Endometrial microvascular endothelial cells (primary cell): Measurements from ENCODE around the gene LRRC4. TPM values are rescaled to one million over a fixed set of nuclear protein-coding genes. Genes with fewer than 3 reads are reported as not detected.

Source experiments
- in situ Hi-C: cut with HindIII; loops from 2 replicates; pipeline ENCODE4 v1.10.0; 2017; ENCODE audit warnings: low sequenced_read_pairs, low pct_unique_long_range_greater_than_20kb; ENCODE audit errors: inconsistent ontology term
- total RNA-seq: library from RNA; depleted of rRNA; stranded (reverse); fragments of >200 nt; gene quantifications from one replicate; pipeline ENCODE4 v1.2.3, GENCODE V29; 2015; ENCODE audit errors: inconsistent ontology term

LRRC4 gene
- total RNA-seq, 1 donor from 2014 or later: 0.19 TPM

DNA sequence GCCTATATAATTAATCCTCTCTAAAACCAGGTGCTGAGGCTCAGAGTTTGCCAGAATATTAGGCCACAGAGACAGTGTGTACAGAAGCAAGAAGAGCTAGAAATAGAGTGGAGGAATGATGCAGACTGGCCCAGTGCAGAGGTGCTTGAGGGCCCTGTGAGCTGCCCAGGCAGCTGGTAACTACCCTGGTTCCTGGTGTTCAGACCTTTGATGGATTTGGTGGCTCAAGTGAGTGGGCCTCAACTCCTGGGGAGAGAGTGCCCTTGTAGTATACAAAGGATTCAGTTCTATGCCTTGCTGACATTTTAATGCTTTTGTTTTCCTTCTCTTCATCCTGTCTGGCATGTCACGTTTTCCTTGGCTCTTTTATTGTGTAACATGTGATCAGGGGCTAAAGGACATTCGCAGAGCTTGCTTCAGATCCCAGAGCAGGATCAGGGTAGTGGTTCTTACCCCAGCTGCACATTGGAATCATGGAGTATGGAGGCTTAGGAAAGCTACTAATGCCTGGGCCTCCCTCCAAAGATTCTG lies 20.0 kb downstream of the LRRC4 start:
- in situ Hi-C loops: no loop called here

DNA sequence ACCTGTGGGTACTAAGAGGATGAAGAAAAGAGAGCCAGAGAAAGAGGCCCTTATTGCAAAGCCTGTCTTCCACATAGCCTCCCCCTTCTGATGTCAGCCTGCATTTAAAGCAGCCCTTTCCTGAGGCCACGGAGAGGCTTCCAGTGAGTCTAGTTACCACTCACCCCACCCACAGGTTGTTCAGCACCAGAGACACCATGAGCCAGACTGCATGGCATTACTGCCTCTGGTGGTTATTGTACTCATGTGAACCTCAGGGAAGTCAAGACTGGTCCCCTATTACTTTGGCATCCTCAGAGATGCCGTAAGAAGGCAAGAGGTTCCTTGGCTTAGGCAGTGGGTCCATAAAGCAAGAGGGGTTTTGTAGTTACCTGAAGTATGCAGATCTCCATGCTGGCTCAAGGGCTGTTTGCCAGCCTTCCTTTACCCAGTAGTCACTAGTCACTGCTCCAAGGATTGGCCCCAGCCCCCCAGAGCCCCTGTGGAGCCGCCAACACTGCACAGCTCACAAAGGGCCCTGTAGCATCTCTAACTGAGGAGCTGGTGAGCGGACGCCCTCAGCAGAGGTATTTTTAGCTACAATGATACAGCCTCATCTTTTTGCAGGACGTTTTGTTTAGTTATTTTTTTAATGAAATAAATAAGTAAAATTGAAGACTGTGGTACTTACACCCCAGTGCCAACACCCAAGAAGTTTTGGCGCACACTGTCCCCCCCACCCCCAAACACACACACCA lies 20.7 kb downstream of the LRRC4 start:
- in situ Hi-C loops: no loop called here

GRCh38 chr7:128008744-128009143 lies 22.5 kb downstream of the LRRC4 start:
- in situ Hi-C loops: no loop called here

- in situ Hi-C loops: no loop called here
Observed at GRCh38 chr7:128008141-128008540, 23.1 kb downstream of the LRRC4 start.

DNA sequence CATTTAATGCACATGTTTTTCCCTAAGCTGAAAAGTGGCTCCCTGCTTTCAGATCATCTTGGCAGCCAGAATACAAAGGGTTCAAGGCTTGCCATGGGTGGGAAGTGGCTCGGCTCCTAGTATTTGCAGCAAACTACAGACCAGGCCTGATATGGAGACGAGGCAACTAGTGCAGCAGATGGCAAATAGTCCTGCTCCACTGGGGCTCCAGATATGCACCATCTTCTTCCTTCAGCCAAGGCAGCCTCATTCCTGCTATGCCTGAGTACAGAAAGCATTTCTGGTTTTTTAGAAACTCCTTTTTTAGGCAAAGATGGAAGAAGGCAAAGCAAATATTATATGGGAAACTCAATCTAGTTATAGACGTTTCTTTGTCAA lies 23.9 kb downstream of the LRRC4 start:
- in situ Hi-C loops: no loop called here

DNA sequence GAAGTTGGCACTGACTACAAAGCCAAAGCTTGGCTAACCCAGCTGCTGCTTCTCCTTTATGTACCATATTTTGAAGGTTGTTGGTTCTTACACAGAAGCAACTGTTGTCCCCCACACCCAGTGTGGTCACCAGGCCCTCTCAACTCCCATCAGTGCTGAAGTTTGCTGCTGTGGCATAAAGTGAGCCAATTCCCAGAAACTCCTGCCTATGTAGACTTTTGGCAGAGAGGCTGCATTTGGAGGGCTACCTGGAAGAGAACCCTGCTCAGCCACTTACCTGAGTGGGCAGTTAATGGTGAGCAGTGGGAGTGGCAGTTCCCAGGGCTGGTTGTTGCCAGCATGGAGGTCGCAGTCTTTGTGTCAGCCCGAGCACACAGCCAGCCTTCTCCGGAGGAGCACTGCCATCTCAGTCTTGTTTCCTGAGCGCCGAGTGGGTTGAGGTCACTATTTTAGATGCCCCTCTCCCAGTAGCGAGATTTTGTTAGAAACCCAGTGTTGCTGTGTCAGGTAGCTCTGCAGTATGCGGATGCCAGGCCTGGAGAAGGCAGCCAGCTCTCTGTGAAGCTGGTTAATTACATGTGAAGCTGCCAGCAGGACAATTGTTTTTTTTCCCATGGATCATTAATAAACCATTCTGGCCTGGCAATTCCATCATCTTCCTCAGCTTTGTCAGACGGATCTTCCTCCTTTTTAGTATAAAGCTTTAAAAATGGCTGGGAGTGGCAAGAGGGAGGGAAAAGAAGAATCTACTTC lies 24.5 kb downstream of the LRRC4 start:
- in situ Hi-C loops: no loop called here

DNA sequence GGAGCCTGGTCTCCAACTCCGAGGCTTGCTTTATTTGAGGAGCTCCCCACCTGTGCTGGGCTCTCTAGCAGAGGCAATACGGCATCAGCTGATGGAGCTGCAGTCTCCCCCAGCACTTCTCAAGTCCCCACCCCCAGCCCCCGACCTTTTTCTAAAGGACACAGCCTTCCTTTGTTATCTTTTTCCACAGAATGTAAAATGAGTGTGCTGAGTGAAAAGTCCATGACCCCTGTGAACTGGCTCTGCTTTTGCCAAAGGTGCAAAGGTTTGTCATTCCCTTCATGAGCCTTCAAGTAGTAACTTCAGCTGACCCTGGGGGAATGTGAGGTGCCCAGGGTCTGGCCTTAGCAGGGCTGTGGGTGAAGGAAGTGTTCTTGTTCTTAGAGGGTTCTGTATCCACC lies 25.5 kb downstream of the LRRC4 start:
- in situ Hi-C loops: no loop called here

GRCh38 chr7:128005117-128005516 lies 26.1 kb downstream of the LRRC4 start:
- in situ Hi-C loops: no loop called here

- in situ Hi-C loops: no loop called here
Observed at GRCh38 chr7:128004623-128005022, 26.6 kb downstream of the LRRC4 start.

- in situ Hi-C loops: no loop called here
Observed at GRCh38 chr7:128003787-128004186, 27.4 kb downstream of the LRRC4 start.

DNA sequence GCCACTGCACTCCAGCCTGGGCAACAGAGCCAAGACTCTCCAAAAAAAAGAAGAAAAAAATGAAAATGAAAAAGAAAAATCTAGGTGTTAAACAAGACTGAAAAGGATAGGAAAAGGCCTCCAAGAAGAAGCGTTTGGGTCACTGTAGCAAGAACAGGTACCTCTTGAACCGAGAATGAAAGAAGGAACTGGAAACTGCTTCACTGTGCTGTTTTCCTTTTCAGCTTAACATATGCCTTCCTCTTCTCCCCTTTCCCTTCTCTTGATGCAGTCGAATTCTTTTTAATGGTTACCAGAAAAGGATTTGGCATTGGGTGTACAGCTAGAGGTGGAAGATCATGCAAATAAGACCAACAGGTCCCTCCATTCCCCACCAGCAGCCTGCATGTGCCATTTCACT lies 28.1 kb downstream of the LRRC4 start:
- in situ Hi-C loops: no loop called here

DNA sequence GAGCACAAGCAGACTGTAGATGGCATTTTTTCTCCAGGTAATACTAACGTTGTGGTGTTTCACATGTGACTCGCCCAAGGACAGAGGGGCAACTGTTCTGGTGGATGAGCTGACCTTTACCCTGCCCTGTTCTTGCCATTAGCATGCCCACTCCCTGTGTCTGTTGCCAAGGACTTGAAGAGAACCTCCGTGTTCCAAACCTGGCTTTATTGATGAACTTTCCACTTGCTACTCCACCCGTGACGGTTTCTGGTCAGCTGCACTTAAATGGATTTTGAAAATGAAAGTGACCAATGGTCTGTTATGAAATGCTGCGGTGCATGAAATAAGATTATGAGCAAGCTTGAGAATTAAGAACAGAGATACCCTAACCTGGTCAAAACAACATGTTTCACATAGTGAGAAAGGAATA lies 30.4 kb downstream of the LRRC4 start:
- in situ Hi-C loops: no loop called here

DNA sequence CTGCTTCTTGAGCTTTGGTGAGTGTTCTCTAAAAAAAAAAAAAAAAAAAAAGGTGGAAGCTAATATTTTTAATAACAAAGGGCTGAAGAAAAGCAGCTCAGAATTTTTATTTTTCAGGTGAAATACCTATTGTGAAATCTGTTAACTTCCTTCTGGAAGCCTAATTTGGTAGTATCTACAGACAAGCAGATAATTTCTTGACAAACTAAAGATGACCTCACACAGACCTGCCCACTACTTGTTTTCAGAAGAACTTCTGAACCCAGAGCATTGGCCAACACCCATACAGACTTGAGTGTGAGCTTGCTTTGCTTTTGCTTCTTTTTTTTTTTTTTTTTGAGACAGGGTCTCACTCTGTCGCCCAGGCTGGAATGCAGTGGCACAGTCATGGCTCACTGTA lies 31.2 kb downstream of the LRRC4 start:
- in situ Hi-C loops: no loop called here

- in situ Hi-C loops: no loop called here
Observed at GRCh38 chr7:127998671-127999070, 32.6 kb downstream of the LRRC4 start.

- in situ Hi-C loops: no loop called here
Observed at GRCh38 chr7:127997226-127997922, 33.9 kb downstream of the LRRC4 start.

- in situ Hi-C loops: no loop called here
Observed at GRCh38 chr7:127996253-127997071, 34.8 kb downstream of the LRRC4 start.

DNA sequence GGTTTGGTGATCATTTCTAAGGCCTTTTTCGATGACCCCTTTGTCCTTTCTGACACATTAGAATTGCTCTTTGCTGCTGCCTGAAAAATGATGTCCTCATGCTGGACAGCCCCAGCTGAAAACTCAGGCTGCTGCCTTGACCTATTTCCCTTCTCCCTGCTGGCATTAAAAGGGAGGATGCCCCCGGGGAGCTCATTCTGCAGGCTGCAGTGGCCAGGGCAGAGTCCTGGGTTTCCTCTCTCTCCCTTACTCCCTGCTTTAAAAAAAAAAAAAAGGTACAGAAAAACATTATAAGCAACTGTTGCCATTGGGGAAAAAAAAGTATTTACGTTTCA lies 35.4 kb downstream of the LRRC4 start:
- in situ Hi-C loops: no loop called here

DNA sequence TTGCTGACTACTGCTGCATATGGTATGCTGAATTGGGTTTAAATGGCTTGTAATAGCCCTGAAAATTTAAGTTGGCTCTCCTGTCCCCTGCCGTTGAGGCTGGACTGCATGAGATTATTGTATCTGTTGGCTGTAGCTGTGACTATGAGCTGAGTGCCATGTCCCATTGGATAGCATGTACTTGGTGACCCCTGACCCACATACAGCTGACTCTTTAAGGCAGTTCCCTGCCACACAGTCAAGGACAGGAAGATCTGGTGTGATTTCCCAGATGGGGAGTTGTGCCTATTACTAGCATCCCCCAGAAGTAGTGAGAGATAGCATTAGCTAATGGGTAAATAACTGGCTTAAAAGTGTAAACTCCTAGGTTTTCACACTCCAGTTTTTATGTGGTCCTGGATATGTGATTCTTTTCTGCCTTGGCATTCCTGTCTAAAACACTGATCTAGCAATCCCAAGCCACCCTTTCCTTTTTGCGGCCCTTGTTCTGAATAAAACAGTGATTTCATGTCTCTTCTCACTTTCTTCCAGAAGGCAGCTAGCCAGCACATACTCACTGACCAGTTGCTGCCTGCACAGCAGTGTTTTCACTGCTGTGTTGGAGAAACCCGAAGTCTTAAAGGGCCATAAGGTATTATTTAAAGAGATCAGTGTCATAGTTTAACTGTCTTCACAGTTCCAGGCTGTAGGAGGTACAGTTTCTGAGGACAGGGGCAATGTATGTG lies 35.9 kb downstream of the LRRC4 start:
- in situ Hi-C loops: no loop called here
